Right forelimb (tissue), 1 donor: ENCODE measurements around the gene CYGB.
"Not testable (repeated sequence)": the region's sequence is repeated elsewhere in the genome, so short reads cannot be mapped to it uniquely, and the experiment has no call there.

Experiments
- DNase-seq: peaks from one replicate; pipeline ENCODE4 v3.0.0-alpha.2; 2018

The CYGB gene

DNA sequence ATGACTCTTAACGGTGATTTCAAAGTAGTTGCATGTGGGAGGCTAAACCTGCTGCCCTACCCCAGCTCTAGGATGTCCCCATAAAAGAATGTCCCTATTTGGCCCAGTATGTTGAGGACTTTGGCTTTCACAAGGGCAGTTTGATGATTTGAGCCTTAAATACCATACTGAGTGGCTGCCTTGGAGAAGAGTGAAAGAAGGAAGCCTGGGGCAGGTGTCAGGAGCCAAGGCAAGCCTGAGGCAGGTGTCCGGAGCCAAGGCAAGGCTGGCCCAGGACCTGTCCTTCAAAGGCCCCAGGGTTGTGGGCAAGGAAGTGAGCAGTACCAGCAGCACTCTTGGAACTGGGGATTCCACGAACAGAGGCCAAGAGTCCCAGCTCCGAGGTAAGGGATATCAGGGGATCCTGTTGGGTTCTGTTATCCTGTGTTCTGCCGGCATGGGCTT lies 29.5 kb upstream of the CYGB start:
- no peak for DNase-seq

GRCh38 chr17:76566613-76566943 lies 29.1 kb upstream of the CYGB start:
- DNase-seq: no peak

DNA sequence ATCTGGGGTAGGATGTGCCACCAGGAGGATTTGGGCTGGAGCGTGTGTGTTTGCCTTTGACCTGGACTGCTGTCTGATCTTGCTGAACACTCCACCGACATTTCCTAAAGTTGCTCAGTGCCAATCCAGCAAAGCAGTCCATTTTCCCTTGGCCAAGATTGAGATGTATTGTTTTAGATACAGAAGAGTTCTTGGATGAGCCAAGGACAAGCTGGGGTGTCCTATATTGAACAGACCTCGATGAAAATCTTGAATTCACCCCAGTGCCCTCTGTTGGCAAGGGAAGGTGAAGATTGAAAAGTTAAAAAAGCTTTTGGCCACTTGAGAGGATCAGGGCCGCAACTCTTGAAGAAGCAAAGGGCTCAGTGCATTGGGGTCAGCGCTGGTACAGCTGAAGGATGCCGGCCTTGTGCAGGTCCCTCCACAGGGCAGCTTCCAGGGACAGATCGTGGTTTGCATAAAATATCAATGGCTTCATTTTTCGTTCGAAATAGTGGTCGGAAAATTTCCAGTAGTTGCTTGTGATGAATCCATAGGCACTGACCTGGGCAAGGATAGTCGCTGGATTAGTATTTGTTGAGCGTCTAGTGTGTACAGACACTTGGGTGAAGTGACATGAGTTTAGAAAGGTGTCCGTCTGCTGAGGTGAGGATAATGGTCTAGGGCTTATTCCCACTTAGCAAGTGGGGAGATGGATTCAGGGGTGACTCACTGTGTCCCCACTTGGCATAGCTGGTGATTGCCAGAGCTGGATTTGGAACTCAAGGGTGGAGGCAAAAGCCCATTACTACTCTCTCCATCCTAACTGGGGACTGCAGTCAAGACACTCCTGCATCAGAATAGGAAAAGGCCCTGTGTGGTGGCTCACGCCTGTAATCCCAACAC lies 28.5 kb upstream of the CYGB start:
- no peak for DNase-seq

- DNase-seq: not testable (repeated sequence)
Measured at GRCh38 chr17:76564991-76565727, 27.6 kb upstream of the CYGB start.

DNA sequence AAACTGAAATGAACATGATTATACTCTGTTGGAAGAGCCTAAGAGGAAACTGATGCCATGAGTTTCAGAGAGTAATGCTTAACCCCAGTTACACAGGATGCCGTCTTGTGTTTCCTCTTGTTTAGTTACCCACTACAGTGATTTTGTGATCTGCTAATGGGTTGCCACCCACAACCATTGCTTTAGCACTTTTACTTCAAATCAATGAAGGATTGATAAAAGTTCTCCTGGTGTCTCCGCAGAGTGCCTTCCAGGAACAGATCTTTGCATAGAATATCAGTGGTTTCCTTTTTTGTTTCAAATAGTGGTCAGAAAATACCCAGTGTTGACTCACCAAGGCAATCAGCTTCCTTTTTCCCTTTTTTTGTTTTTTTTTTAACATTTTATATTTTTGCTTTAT lies 25.9 kb upstream of the CYGB start:
- DNase-seq: not testable (repeated sequence)

GRCh38 chr17:76562734-76563148 lies 25.2 kb upstream of the CYGB start:
- DNase-seq: no peak

DNA sequence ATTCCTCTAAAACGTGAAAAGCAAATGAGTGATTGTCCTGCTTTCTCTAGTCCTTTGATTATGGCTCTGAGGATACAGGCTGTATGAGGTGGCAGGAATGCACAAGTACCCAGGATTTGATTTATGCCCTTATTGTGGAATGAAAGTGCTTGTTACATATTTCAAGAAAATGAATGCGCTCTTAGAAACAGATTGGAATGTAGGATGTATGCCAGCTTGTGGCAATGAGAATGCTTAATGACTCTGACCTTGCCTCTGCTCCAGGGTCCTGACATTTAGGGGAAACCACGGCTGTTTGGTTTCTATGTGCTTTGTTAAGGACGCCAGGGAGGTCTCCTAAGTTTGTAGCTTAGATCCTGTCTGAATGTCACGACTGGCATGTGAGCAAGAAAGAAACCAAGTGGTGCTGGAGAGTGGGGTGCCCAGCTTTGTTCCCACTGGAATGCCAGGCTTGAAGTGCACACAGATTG lies 24.3 kb upstream of the CYGB start:
- DNase-seq: no peak

DNA sequence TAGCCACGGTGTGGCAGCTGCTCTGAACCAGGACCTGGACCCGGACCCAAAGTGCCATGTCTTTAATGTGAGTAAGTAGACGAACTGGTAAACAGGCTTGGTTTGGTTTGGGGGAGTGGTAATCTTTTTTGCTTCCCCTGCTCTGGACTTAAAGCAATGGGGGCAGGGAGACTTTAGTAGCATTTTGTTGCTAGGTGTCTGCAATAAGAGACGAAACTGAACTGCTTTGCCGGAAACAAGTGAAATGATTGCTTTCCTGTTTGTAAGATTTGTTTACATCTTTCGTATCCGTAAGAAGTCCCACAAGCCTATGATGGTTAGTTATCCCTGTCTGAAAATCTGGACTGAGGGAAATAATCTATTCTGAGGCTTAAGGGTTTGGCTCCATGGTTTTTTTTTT lies 23.8 kb upstream of the CYGB start:
- DNase-seq: no peak

DNA sequence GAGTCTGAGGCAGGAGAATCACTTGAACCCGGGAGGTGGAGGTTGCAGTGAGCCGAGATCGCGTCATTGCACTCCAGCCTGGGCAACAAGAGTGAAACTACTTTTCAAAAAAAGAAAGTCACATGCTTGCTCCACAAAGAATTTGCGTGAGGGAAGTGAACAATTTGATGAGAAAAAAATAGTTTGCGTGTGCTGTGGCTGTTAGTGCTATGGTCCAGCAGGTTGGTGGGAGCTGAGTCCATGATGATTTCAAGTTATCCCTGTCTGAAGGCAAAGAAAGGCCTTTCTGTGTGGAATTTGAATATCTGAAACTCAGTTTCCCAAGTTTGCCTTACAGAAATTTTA lies 23.3 kb upstream of the CYGB start:
- DNase-seq: no peak

DNA sequence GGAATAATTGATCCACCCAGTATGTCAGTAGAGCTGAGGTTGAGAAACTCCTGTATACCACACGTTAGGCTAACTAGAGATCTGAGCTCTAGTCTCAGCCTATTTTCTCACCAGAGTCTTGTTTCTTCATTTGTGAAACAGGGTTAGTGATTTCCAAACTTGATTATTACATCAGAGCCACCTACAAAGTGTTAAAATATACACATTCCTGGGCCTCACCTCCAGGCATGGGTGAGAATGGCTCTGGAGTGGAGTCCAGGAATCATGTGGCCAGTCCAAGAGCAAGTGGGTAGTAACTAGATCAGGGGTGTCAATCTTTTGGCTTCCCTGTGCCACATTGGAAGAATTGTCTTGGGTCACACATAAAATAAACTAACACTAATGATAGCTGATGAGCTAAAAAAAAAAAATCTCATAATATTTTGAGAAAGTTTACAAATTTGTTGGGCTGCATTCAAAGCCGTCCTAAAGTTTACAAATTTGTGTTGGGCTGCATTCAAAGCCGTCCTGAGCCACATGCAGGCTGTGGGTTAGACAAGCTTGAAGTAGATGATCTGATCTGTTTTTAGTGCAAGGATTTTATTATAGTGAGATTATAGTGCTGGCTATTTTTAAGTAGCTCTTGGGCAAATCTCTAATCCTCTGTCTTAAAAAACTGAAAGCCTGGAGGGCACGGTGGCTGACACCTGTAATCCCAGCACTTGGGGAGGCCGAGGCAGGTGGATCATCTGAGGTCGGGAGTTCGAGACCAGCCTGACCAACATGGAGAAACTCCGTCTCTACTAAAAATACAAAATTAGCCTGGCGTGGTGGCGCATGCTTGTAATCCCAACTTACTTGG lies 22.7 kb upstream of the CYGB start:
- DNase-seq: no peak

GRCh38 chr17:76559460-76559859 lies 22.0 kb upstream of the CYGB start:
- not testable (repeated sequence) for DNase-seq

DNA sequence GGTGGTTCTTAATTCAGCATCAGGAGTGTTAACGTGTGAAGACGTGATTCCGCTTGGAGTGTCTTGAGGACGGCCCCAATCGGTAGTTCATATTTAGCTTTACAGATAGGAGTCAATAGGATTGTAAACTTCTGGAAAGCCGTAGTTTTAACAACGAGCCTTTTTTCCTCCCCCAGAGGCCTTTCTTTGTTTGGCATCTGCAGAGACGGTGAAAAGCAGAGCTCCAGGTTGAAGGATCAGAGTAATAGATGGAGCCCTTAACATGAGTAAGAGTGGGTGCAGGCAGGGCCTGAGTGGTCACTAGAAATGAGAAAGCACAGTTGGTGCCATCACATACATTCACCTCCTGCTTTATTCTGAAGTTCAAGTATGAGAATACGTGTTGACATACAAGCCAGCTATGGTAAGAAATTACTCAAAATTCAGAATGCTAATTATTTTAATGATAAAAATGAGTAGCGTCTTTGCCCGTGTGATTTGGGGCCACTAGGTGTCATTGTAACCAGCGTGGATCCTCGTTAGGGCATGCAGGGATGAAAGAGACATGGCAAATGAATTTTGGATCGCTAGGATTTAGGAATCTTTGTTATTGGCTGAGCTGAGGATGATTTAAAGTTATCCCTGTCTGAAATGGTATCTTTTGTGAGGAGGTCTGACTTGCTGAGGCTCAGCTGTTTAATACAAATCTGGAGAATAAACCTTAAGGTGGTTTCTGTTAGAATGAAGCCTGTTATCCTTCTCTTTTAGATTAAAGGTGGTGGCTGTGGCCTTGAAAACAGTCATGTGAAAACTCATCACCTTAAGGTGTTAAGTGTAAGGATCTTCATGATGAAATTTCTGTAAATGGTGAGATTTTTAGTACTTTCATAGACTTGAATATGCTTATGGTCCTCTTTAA lies 20.9 kb upstream of the CYGB start:
- DNase-seq: no peak

DNA sequence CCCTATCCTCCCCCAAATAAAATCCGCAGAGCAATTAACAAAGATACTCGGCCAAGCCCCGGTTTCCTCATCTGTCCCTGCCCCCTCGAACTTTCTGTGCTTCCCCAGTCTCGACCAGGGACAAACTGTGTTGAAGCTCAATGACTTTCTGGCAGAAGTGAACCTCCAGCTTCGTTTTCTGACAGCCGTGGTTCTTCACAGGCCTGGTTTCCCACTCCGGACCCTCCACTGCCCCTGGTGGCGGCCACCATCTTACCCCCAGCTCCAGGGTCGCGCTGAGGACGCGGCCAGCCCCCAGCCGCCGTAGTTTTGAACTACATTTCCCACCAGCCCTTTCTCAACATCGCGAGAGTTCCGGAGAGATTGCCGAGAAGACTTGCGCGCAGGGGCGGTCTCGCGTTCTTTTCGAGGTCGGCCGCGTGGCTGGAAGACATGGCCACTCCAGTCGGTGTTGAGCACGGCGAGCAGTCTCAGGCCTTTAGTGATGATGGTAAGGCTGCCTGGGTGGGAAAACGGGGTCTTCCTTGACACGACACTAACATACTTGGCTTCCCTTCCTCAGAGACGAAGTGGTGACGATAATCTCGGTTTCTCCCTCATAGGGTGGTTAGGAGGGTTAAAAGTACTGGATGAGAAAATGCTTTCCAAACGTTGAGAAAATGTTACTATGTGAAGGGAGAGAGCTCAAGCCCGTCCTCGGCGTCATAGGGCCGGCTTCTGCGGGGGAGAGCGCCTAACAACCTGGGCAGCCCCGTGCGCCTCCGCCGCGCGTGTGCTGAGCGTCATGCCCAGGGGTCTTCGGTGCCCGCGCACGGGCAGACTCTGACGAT lies 20.1 kb upstream of the CYGB start:
- peak; percentile 98 for DNase-seq

GRCh38 chr17:76556765-76557367 lies 19.4 kb upstream of the CYGB start:
- no peak for DNase-seq

GRCh38 chr17:76554131-76554530 lies 16.6 kb upstream of the CYGB start:
- no peak for DNase-seq

DNA sequence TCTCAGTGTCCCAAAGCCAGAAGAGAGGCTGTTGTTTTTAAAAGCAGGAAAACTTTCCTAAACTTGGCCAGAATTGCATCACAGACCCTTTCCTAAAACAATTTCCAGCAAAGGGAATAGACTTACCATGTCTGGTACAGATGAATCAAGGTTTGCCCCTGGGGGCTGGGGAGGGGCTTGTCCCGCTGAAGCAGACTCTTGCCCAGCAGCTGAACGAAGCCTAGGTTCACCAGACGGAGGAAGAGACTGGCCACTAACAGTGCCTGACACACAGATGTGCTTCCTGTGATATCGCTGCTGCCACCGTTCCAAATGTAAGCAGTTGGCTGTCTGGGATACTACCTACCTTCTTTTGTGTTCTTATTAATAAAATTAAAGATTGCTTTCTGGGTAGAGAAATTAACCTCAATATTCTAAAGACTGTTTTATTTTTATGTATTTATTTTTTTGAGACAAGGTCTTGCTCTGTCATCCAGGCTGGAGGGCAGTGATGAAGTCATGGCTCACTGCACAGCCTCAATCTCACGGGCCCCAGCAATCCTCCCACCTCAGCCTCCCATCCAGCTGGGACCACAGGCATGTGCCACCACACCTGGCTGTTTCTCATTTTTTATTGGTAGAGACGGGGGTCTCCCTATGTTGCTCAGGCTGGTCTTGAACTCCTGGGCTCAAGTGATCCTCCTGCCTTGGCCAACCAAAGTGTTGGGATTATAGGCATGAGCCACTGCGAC lies 15.8 kb upstream of the CYGB start:
- DNase-seq: no peak

GRCh38 chr17:76551685-76552084 lies 14.2 kb upstream of the CYGB start:
- DNase-seq: no peak

- no peak for DNase-seq
Measured at GRCh38 chr17:76550712-76551615, 13.5 kb upstream of the CYGB start.

DNA sequence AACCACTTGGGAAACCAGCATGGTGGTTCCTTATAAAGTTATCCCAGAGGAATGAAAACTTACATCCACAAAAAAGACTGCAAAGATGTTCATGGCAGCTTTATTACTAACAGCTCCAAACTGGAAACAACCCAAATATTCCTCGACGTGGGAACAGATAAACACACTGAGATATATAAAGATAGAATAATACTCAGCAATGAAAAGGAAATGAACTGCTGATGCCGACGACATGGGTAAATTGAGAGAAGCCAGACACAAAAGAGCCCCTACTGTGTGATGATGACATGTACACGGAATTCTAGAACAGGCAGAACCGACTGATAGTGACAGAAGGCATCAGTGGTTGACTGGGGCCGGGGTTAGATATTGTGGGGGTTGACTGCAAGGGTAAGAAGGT lies 12.0 kb upstream of the CYGB start:
- DNase-seq: no peak
